Activated CD8-positive, alpha-beta memory T cell treated with anti-CD3 and anti-CD28 coated beads for 1 hour (primary cell): Measurements from ENCODE around the gene SMIM30.
A peak's percentile ranks its signal among the peaks of the same experiment; 100 is the strongest.
"Not testable (repeated sequence)": the region's sequence is repeated elsewhere in the genome, so short reads cannot be mapped to it uniquely, and the experiment has no call there.

Experiments used
- DNase-seq, 2 donors: peaks; one replicate each; pipeline ENCODE4 v3.0.0-alpha.2; 2020; ENCODE audit warnings: low read depth in 1 of 2; ENCODE audit errors: extremely low read depth in 1 of 2

SMIM30 gene

GRCh38 chr7:113118074-113118959 is at the start of gene SMIM30:
SMIM30 (minus strand) TSS chr7:113118554; CDS start chr7:113117578, 976 bp downstream.
- DNase-seq = peak; percentile 75 to 80

- not testable (repeated sequence) for DNase-seq
These were observed 47.8 kb upstream of the SMIM30 start for GRCh38 chr7:113166176-113166575.

GRCh38 chr7:113161050-113161449 is 42.7 kb upstream of the SMIM30 start:
- no peak for DNase-seq

- no peak for DNase-seq
These were observed 41.5 kb upstream of the SMIM30 start for GRCh38 chr7:113159746-113160339.

GRCh38 chr7:113158756-113159155 is 40.4 kb upstream of the SMIM30 start:
- no peak for DNase-seq

- no peak for DNase-seq
These were observed 35.8 kb upstream of the SMIM30 start for GRCh38 chr7:113154117-113154516.

GRCh38 chr7:113144817-113145216 is 26.5 kb upstream of the SMIM30 start:
- no peak for DNase-seq

GRCh38 chr7:113143486-113144257 is 25.3 kb upstream of the SMIM30 start:
- no peak for DNase-seq

- DNase-seq = no peak
These were observed 24.2 kb upstream of the SMIM30 start for GRCh38 chr7:113142385-113143119.

- no peak for DNase-seq
These were observed 23.4 kb upstream of the SMIM30 start for GRCh38 chr7:113141803-113142202.

- DNase-seq = no peak
These were observed 22.6 kb upstream of the SMIM30 start for GRCh38 chr7:113140956-113141355.

- DNase-seq = no peak
These were observed 18.9 kb upstream of the SMIM30 start for GRCh38 chr7:113137241-113137640.

GRCh38 chr7:113134025-113134424 is 15.7 kb upstream of the SMIM30 start:
- DNase-seq = no peak

GRCh38 chr7:113131367-113131766 is 13.0 kb upstream of the SMIM30 start:
- DNase-seq = no peak

- DNase-seq = no peak
These were observed 9.7 kb upstream of the SMIM30 start for GRCh38 chr7:113128031-113128430.

GRCh38 chr7:113125728-113126127 is 7.4 kb upstream of the SMIM30 start:
- DNase-seq = no peak

GRCh38 chr7:113122744-113123143 is 4.4 kb upstream of the SMIM30 start:
- DNase-seq = no peak

GRCh38 chr7:113120647-113121046 is 2.3 kb upstream of the SMIM30 start:
- DNase-seq = no peak

GRCh38 chr7:113119429-113119828 is 1.1 kb upstream of the SMIM30 start:
- no peak for DNase-seq

GRCh38 chr7:113117374-113117774 is 980 bp downstream of the SMIM30 start:
- not testable (repeated sequence) for DNase-seq

GRCh38 chr7:113113912-113114311 is 4.4 kb downstream of the SMIM30 start:
- DNase-seq = no peak
